ENCODE data around the gene PRAMEF27.
"Not testable (repeated sequence)": the region's sequence is repeated elsewhere in the genome, so short reads cannot be mapped to it uniquely, and the experiment has no call there.

Gene PRAMEF27

DNA sequence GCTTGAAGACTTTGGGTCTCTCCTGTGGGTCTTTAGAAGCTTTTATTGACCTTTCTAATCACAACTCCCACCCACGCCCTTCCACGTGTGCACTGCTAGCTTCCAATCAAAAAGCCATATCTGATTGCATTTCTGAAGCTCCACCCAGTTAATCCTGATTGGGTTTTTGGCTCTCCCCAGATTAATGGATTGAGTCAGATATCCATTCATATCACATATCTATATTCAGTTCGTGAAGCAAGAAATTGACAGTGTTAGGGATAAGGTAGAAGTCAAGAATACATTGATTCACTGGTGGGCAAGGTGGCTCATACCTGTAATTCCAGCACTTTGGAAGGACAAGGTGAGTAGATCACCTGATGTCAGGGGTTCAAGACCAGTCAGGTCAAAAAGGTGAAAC is at the start of gene PRAMEF27:
PRAMEF27 (minus strand) TSS at position 101 of the 400 bp plus-strand sequence. CDS start 2,916 bp downstream, outside the sequence.
- not testable (repeated sequence) for DNase-seq (ENCODE audit: insufficient read length, low spot score); FAIRE-seq

DNA sequence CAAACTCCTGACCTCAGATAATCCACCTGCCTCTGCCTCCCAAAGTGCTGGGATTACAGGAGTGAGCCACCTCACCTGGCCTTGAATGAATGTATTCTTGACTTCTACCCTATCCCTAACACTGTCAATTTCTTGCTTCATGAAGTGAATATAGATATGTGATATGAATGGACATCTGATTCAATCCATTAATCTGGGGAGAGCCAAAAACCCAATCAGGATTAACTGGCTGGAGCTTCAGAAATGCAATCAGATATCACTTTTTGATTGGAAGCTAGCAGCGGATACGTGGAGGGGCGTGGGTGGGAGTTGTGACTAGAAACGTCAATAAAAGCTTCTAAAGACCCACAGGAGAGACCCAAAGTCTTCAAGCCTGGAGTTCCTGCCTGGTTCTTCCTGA is 14.1 kb upstream of the PRAMEF27 start, which contains the start of gene PRAMEF25:
PRAMEF25 (plus strand) TSS at position 301 of the 400 bp plus-strand sequence. CDS start 2,920 bp downstream, outside the sequence.
- not testable (repeated sequence) for DNase-seq (ENCODE audit: insufficient read length, low spot score); FAIRE-seq

DNA sequence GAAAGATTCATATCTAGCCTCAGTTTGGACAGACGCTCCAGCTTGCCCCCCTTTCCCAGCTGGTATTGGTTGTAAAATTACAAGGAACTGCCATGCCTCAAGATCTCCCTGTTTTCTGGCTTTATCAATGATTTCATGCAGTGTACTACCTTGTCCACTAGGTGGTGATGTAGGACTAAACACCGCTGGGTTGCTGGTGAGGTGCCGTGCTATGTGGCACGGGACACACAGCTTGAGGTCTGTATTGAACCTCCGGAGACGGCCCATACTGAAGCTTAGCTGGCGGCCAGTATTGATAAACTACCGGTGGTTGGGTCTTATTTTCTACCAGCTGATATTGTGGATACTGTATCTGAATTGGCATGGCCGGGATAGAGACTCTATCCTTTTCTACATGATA is 36.5 kb downstream of the PRAMEF27 start:
- not testable (repeated sequence) for FAIRE-seq; DNase-seq (ENCODE audit: insufficient read length, low spot score)

DNA sequence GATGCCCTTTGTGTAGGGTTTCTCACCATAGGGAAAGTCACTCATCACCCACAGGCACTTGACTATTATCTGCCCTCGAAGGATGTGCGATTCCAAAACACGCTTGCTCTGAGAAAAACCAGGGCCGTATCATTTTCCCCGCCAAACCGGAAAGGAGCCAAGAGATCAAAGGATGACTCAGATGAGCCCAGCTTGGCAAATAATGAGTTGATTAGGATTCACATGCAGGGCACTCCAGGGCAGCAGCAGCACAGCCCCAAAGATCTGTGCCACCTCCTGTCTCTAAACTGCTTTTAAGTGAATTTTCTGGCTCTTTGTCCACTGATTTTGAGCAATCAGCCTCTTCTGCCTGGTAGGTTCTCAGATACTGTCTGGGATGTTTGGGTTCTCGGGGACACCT is 44.4 kb downstream of the PRAMEF27 start:
- not testable (repeated sequence) for FAIRE-seq; DNase-seq (ENCODE audit: insufficient read length, low spot score)

- not testable (repeated sequence) for DNase-seq (ENCODE audit: insufficient read length, low spot score); FAIRE-seq
Observed at GRCh38 chr1:13009348-13009747, 47.0 kb downstream of the PRAMEF27 start.

DNA sequence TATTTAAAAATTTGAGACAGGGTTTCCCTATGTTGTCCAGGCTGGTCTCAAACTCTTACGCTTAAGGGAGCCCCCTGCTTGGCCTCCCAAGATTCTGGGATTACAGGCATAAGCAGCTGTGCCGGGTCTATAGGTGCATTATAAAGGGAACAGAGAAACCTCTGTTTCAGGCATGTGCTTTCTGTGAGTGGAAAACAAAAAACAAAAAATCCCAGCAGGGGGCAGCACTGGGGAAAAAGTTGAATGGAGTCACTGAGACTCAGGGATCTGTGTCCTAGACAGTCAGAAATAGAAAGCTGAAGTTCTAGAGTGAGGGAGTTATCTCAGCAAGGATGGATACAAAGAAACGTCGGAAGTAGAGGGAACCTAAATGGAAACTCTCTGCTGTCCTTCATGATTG is 50.6 kb downstream of the PRAMEF27 start:
- FAIRE-seq; DNase-seq (ENCODE audit: insufficient read length, low spot score): not testable (repeated sequence)

Data from H54 (cell line).